Suppressor macrophage treated with lipopolysaccharide for 1 hour (primary cell): ENCODE measurements around the gene C3orf18.
A peak's percentile ranks its signal among the peaks of the same experiment; 100 is the strongest.
"Not testable (repeated sequence)": the region's sequence is repeated elsewhere in the genome, so short reads cannot be mapped to it uniquely, and the experiment has no call there.

Experiments used
- DNase-seq, 3 donors: peaks; one replicate each; pipeline ENCODE4 v3.0.0-alpha.2; 2020 to 2022

C3orf18 gene

GRCh38 chr3:50519471-50520089, 48.0 kb downstream of the C3orf18 start:
- peak; percentile 55 to 73 (median 59) for DNase-seq

GRCh38 chr3:50518436-50518835, 49.1 kb downstream of the C3orf18 start:
- DNase-seq, result no peak

- no peak for DNase-seq
These were observed 49.8 kb downstream of the C3orf18 start for GRCh38 chr3:50517721-50518206.

GRCh38 chr3:50516440-50516871, 51.1 kb downstream of the C3orf18 start:
- DNase-seq, result no peak

GRCh38 chr3:50515565-50516439, 51.7 kb downstream of the C3orf18 start:
- DNase-seq, result peak; percentile 55 to 64 (median 60)

- DNase-seq, result not testable (repeated sequence)
These were observed 54.6 kb downstream of the C3orf18 start for GRCh38 chr3:50512908-50513307.

GRCh38 chr3:50512131-50512530, 55.4 kb downstream of the C3orf18 start:
- no peak for DNase-seq

- DNase-seq, result no peak
These were observed 57.2 kb downstream of the C3orf18 start for GRCh38 chr3:50510325-50510724.

GRCh38 chr3:50509715-50510114, 57.8 kb downstream of the C3orf18 start:
- DNase-seq, result no peak

- DNase-seq, result no peak
These were observed 58.7 kb downstream of the C3orf18 start for GRCh38 chr3:50508821-50509220.
